B cell (primary cell): ENCODE data around the gene PPP3CA.

ENCODE experiments used
- CTCF ChIP-seq: fragments of 200-600 bp; IDR thresholded peaks from one replicate; pipeline ENCODE4 v1.8.0; 2022; ENCODE audit warnings: antibody characterized with exemption, mild to moderate bottlenecking
- EZH2 ChIP-seq: IDR thresholded peaks from 2 replicates; pipeline ENCODE4 v1.6.1; 2012; ENCODE audit warnings: borderline replicate concordance, low read depth, mild to moderate bottlenecking, moderate library complexity, low read length; ENCODE audit not compliant: insufficient read depth, poor library complexity, severe bottlenecking

DNA sequence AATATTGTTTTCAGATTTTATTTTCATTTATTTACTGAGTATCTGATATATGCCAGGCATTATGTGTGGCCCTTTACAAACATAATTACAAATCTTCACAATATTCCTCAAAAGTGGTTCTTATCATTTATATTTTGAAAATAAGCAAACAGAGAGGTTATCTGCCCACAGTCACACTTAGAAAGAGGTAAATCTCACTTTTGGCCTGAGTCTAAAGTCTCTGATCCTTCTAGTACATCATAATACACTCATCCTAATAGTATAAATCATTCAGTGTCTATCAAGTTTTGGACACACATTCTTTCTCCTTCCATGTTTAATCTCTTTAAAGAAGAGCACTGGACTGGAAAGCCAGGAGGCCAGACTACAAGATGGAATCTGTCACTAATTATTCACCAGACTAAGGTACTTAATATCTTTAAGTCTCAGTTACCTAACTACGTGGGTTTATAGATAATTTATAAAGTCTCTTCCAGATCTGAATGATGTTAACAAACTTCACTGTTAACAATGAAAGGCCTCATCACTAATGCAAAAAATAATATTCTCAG, 281.3 kb downstream of the PPP3CA start:
- TF ChIP-seq EZH2 (no peak), CTCF (no peak)
